DMS114 treated with DMSO at 0.1 percent for 48 hours (cell line): ENCODE measurements around the gene CCDC187.
A peak's percentile ranks its signal among the peaks of the same experiment; 100 is the strongest.

Source experiments
- DNase-seq: peaks from one replicate; lab custom pipeline; 2025; ENCODE audit not compliant: unreplicated experiment; lab: John Stamatoyannopoulos, UW

Gene CCDC187

DNA sequence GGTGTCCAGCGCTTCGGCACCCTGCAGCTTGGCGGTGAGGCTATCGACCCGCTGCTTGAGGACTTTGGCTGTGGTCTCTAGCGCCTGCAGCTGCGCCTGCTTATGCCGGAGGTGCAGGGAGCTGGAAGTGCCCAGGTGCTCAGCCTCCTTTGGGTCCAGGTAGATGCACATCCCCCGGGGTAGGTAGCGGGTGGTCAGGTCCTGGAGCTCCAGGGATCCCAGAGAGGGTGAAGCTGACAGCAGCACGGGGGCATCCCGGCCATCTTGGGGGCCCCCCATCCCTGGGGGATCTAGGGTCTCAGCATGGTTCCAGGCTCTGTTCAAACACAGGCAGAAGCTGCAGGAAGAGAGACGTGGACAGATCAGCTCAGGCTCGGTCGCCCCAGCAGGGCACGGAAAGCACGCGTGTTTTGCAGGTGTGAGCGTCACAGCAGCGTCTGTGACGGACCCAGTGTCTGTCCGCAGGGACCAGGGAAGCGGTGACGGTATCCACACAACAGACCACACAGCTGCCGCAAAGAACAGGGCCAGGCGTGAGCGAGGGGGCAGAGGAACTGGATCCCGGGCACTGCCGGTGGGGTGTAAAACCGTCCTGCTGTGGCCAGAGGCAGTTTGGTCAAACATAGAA is 17.4 kb downstream of the CCDC187 start:
- no peak for DNase-seq

- DNase-seq, result no peak
These were observed 18.2 kb downstream of the CCDC187 start for GRCh38 chr9:136285501-136286358.

- DNase-seq, result no peak
These were observed 18.9 kb downstream of the CCDC187 start for GRCh38 chr9:136284951-136285350.

GRCh38 chr9:136284311-136284710 is 19.6 kb downstream of the CCDC187 start:
- no peak for DNase-seq

- peak; percentile 19 for DNase-seq
These were observed 20.3 kb downstream of the CCDC187 start for GRCh38 chr9:136283291-136284235.

- DNase-seq, result no peak
These were observed 21.5 kb downstream of the CCDC187 start for GRCh38 chr9:136282272-136282861.

DNA sequence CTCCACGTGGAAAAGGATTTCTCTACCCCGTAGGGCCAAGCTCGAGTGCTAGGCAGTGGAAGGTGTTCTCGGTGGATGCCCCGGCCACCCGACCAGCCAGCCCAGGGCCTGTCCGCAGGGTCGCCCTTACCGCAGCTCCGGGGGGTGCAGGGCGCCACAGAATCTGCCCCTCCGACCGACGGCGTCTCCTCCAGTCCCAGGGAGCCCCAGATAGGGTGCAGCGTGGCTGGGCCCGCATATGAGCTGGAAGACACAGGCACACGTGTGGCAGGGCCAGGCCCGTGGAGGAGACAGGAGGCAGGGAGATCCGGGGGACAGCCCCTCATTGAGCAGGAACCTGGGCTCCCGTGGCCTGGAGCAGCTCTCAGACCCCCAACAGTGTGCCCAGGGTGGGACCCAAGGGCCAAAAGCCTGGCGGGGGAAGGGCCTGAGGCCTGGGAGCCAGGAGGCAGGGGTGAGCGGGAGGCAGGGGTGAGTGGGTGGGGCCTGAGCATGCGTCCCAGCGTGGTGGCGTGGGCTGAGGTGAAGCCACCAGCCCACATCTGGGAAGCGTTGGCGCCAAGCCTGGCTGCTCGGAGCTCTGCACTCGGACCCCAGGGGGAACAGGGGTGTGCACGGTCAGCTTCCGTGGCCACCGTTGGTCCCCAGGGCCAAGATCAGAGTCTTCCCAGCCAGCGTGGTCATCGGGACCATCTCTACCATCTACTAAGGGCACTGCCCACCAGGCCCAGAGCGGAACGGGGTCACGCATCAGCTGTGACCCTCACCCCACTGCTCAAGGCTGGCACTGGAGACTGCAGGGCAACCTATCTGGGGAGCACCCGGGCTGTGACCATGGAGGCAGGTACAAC is 22.2 kb downstream of the CCDC187 start:
- no peak for DNase-seq

DNA sequence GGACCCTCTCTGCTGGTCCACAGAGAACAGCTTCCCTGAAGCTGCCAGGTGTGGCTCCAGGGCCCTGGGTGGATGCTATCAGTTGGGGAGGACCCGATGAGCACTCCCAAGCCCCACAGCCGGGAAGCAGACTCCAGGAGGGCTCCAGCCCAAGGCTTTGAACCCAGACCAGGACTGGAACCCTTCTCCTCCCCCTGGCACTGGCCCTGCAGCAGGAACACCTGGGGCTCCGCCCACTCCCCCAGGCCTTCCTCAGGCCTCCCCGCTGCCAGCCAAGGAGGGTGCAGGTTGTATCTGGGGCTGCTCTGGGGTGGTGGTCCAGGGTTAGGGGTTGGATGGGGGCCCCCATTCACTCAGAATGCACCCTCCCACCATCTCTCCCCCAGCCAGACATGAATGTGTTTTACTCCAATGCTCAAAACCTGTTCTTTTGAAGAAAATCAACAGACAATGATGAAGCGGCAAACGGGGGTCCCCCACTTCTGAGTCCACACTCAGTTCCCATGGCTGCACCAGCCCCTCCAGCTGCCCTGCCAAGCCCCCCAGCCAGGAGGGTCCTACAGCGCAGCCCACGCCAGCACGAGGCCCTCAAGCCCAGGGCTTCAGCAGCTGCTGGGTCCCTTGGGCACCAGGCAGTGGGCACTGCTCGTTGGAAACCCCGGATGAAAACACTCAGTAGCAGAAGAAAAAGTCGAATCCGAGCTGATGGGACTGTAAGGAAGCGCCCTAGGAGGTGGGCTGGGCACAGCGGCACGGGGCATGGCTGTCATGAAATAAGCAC is 23.2 kb downstream of the CCDC187 start:
- DNase-seq, result no peak

DNA sequence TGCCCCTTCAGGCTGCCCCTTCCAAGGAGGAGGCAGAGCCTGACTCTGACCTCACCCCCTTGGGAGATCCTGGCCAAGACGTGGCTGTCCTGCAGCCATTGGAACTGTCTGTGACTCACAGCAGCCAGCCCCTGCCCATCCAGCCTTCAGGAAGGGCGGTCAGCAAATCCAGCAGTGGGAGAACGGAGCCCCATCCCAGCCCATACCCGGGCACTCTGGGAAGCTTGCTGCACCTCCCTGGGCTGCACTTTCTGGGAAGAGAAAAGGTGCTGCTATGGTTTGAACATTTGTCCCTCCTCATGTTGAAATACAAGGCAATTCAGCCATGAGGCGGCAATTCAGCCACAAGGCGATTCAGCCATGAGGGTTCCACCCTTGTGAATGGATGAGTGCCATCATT is 24.4 kb downstream of the CCDC187 start:
- no peak for DNase-seq

GRCh38 chr9:136278894-136279293 is 25.0 kb downstream of the CCDC187 start:
- no peak for DNase-seq

GRCh38 chr9:136278221-136278620 is 25.7 kb downstream of the CCDC187 start:
- DNase-seq, result no peak

GRCh38 chr9:136277746-136278145 is 26.1 kb downstream of the CCDC187 start:
- no peak for DNase-seq

- DNase-seq, result no peak
These were observed 27.2 kb downstream of the CCDC187 start for GRCh38 chr9:136276716-136277115.

DNA sequence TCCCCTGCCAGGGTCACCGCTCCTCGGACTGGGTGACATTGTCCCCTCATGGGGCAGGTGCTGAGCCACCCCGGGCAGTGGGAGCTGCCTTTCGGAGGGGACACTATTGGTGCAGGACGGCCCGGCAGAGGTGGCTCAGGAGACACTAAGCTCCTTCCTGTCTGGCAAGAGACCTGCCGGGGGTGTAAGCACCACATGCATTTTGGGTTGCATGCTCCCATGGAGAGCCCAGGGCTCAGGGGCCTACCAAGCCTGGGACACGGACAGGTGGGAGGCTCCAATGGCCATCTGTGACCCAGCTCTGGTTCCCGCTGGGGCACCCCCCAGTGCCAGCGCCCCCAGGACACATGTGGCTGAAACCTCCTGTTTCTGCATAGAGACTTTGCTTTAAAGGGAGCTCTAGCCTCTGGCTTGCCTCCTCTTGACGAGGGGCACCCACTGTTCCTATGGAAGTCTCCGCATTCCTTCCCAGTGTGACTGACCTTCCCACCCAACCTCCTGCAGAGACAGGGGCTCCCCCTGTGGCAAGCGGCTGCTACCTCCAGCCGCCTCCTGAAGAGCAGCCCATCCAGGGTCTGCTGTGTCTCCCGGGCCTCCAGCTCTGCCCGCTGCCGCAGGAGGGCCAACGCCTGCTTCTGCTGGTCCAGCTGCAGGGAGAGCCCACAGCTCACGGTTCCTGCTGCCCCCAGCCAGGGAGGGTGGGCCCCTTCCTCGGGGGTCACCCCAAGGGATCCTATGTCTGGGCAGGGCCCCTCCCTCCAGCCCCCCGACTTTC is 28.1 kb downstream of the CCDC187 start:
- DNase-seq, result no peak

GRCh38 chr9:136274786-136275654 is 28.9 kb downstream of the CCDC187 start:
- DNase-seq, result no peak

DNA sequence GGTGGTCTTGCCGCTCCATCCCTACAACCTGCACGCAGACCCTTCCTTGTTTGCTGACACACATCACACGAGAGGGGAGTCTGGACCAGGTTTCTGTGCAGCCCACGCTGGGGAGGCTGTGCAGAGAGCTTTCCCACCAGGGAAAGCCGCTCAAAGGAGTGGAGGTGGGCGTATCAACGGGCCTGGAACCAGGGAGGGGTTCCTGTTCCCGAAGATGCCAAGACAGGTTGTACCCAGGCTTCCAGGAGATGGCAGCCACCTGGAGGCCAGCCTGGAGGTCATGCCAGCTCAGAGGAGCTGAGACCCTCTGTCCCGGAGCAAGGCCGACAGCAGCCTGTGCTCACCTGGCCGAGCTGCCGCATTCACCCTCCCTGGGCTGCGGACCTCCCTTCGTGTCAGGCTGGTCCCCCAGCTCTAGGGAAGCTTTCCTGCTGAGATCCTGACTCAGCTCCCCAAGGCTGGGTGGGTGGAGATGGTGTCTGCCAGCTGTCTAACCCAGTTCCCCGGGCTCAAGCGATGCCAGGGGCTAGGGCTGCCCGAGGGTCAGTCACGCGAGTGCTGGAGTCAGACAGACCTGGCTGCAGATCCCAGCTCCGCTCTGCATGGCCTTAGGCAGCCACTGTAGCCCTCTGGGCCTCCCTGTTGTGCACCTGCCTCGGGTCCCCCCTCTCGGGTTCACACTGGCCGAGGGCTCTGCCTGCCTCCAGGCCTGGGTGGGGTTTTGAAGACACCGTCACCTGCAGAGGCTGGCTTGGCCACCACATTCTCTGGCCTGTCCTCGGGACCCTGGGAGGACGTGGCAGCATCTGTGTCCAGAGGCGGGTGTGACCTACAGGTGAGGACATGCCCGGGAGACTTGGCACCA is 29.7 kb downstream of the CCDC187 start:
- DNase-seq, result no peak
